ENCODE results near the gene NINL.
A peak's percentile ranks its signal among the peaks of the same experiment; 100 is the strongest.

The NINL gene

GRCh38 chr20:25460566-25461280, 124.6 kb downstream of the NINL start:
- DNase-seq: no peak

- no peak for DNase-seq
These were observed 125.3 kb downstream of the NINL start for GRCh38 chr20:25459916-25460535.

- DNase-seq: no peak
These were observed 126.1 kb downstream of the NINL start for GRCh38 chr20:25459111-25459830.

- DNase-seq: no peak
These were observed 127.2 kb downstream of the NINL start for GRCh38 chr20:25457886-25458680.

GRCh38 chr20:25454153-25454900, 131.0 kb downstream of the NINL start:
- DNase-seq: no peak

GRCh38 chr20:25453035-25453810, 132.1 kb downstream of the NINL start:
- peak; percentile 94 for DNase-seq

GRCh38 chr20:25452333-25452732, 133.0 kb downstream of the NINL start:
- no peak for DNase-seq

- no peak for DNase-seq
These were observed 137.7 kb downstream of the NINL start for GRCh38 chr20:25447671-25448070.

GRCh38 chr20:25444556-25444955, 140.8 kb downstream of the NINL start:
- no peak for DNase-seq

- DNase-seq: no peak
These were observed 146.0 kb downstream of the NINL start for GRCh38 chr20:25439328-25439727.

GRCh38 chr20:25437153-25437581, 148.2 kb downstream of the NINL start:
- DNase-seq: no peak

GRCh38 chr20:25424536-25424935, 160.8 kb downstream of the NINL start:
- DNase-seq: no peak

- DNase-seq: no peak
These were observed 163.3 kb downstream of the NINL start for GRCh38 chr20:25422032-25422431.

GRCh38 chr20:25421102-25421501, 164.2 kb downstream of the NINL start:
- DNase-seq: no peak

- no peak for DNase-seq
These were observed 166.6 kb downstream of the NINL start for GRCh38 chr20:25418776-25419175.

- no peak for DNase-seq
These were observed 176.4 kb downstream of the NINL start for GRCh38 chr20:25408890-25409289.

GRCh38 chr20:25408170-25408547, 177.2 kb downstream of the NINL start:
- no peak for DNase-seq

- DNase-seq: peak; percentile 91
These were observed 177.8 kb downstream of the NINL start, which contains the start of gene GINS1 for GRCh38 chr20:25407311-25408169. Gene GINS1 (plus strand): TSS chr20:25407673. CDS start chr20:25407821, 148 bp downstream.

All from NCI-H1105 treated with DMSO at 0.1 percent for 48 hours (cell line).